GM21723 (cell line): Measurements from ENCODE around the gene DOCK4.

Source experiments
- ATAC-seq: cut with Tn5 transposase; IDR thresholded peaks from one replicate; pipeline ENCODE4 v1.9.1; 2021; ENCODE audit warnings: mild to moderate bottlenecking, moderate library complexity; ENCODE audit not compliant: unreplicated experiment

The DOCK4 gene

DNA sequence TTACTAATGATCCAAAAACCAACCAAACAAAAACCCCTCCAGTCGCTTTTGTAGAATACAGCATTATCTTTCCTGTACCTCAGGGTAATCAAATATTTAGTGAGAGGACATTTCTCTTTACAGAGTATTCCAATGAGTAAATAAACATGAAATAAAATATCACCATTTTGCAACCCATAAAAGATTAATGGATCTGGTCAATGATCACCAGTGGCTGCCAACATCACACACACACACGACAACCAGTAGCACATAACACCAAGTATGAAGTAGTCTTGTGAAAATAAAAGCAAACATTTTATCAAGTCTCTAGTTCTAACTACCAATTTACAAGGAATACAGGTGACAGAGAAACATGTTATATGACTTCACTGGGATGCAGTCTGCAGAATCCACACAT lies 455.3 kb downstream of the DOCK4 start:
- no peak for ATAC-seq

GRCh38 chr7:111750228-111750627 lies 456.0 kb downstream of the DOCK4 start:
- ATAC-seq: no peak

- ATAC-seq: no peak
Measured at GRCh38 chr7:111749625-111750024, 456.6 kb downstream of the DOCK4 start.

DNA sequence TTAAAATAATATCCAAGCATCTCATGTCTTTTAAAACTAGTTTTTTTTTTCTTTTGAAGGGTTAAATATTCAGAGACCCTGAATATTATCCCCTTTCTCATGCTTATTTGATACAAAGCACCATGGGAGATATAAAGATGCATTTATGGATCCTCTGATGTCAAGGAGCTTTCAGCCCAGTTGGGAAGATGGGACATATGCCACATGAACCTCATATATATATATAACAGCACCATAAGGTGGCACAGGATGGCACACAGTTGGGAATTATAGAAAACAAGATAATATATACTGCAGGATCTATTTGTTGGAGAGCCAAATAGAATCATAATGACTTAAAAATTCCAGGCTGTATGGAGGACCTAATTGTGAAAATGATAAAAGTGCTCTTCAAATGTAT lies 458.5 kb downstream of the DOCK4 start:
- no peak for ATAC-seq

GRCh38 chr7:111746950-111747349 lies 459.2 kb downstream of the DOCK4 start:
- no peak for ATAC-seq

DNA sequence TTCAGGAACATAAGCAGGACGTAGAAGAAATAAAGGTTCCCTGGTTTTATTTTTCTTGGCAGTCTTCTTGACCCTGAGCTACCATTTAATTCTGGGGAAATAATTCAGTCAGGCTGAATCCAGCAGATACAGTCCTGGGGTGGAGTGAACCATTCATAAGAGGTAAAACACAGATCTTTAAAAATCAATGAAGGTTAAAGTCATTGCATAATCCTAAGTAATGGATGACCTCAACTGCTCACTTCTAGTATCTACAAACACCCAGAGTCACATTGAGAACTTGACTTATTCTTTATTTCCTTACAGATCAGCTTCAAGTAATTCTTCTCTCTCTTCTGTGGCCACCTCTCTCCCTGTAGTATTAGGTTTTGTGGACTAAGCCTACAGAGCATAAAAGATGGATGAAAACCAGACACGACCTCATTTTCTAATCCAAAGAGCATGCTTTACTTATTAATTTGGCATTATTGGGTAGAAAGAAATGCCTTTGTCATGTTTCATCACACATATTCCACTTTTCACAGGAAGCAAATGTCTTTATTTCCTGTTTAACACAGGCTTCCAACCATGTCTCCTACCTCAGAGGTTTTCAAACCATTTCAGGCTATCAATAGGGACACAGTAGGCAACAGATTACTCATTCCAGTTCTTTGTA lies 461.6 kb downstream of the DOCK4 start:
- ATAC-seq: no peak

GRCh38 chr7:111743244-111743847 lies 462.9 kb downstream of the DOCK4 start:
- no peak for ATAC-seq

- peak; percentile 94 for ATAC-seq
Measured at GRCh38 chr7:111741811-111742240, 464.4 kb downstream of the DOCK4 start.

- ATAC-seq: no peak
Measured at GRCh38 chr7:111740942-111741341, 465.3 kb downstream of the DOCK4 start.

DNA sequence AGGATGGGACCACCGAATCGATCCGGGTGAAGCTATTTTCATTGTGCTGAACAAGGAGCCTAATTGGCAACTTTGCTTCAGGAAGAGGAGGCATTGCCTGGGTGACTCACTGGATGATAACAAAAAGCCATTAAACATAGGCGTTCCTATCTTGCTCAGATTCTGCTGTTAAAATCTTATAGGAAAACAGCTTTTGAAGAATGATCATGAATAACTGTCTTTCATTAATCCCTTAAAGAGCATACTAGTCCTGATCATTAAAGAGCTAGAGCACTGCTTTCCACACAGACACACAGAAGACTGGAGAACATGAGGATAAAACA lies 469.7 kb downstream of the DOCK4 start:
- no peak for ATAC-seq

- peak; percentile 77 for ATAC-seq
Measured at GRCh38 chr7:111735661-111736551, 470.3 kb downstream of the DOCK4 start.

- no peak for ATAC-seq
Measured at GRCh38 chr7:111734954-111735660, 471.1 kb downstream of the DOCK4 start.

DNA sequence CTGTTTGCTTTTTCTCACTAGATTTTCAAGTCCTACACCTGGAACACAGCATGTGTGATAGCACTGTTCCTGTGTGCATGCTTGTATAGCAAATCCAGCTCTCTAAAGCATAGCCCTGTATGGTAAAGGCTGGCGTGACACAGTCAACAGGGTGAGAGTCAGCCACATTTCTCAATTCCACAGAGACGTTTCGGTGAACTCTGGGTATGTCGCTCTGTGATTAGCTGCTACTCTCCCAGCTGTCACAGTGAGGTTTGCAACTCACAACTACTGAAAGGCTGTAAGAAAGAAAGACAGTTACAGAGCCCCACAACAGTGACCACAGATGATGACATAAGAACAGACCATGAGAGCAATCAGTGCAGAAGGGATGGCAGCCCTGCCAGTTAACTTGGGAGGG lies 473.3 kb downstream of the DOCK4 start:
- ATAC-seq: no peak

GRCh38 chr7:111730476-111731300 lies 475.5 kb downstream of the DOCK4 start:
- ATAC-seq: peak; percentile 83

GRCh38 chr7:111730057-111730456 lies 476.1 kb downstream of the DOCK4 start:
- ATAC-seq: no peak

- ATAC-seq: no peak
Measured at GRCh38 chr7:111729483-111729882, 476.7 kb downstream of the DOCK4 start.

DNA sequence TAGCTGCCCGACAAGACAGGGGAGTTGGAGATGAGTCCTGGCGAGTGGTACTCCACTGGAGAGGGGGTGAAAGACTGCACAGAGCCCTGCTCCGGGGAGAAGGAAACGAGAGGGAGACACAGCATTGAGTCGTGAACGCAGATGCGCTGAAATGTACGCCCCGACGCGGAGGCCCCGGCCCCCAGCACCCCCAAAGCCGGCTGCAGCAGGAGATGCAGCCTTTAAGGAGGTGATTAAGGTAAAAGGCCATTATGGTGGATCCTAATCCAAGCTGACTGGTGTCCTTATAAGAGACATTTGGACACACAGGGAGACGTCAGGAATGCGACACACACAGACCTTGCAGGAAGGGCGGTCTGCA lies 477.6 kb downstream of the DOCK4 start:
- no peak for ATAC-seq

GRCh38 chr7:111727905-111728634 lies 478.1 kb downstream of the DOCK4 start:
- ATAC-seq: no peak

DNA sequence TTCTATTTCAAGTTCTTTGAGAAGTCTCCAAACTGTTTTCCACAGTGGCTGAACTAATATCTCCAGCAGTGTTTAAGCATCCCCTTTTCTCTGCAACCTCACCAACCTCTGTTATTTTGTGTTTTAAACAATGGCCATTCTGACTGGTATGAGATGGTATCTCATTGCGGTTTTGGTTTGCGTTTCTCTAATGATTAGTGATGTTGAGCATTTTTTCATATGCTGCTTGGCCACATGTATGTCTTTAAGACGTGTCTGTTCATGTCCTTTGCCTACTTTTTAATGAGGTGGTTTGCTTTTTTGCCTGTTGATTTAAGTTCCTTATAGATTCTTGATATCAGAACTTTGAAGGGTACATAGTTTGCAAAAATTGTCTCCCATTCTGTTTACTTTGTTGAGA lies 487.3 kb downstream of the DOCK4 start:
- no peak for ATAC-seq
